ENCODE results near the gene PCDHA1.
"Not testable (repeated sequence)": the region's sequence is repeated elsewhere in the genome, so short reads cannot be mapped to it uniquely, and the experiment has no call there.

PCDHA1 gene

GRCh38 chr5:140855772-140856674 is 70.1 kb downstream of the PCDHA1 start, which contains the start of gene PCDHA10:
PCDHA10 (plus strand) TSS chr5:140855897; CDS start chr5:140856049, 152 bp downstream.
- DNase-seq = no peak

GRCh38 chr5:140857177-140857986 is 71.4 kb downstream of the PCDHA1 start:
- DNase-seq = no peak

- no peak for DNase-seq
These were observed 72.0 kb downstream of the PCDHA1 start for GRCh38 chr5:140857987-140858240.

GRCh38 chr5:140862441-140863295 is 76.7 kb downstream of the PCDHA1 start:
- no peak for DNase-seq

- peak; percentile 7 for DNase-seq
These were observed 83.0 kb downstream of the PCDHA1 start, which contains the start of gene PCDHA11 for GRCh38 chr5:140868721-140869554. PCDHA11 (plus strand) TSS chr5:140868957; CDS start chr5:140869104, 147 bp downstream.

GRCh38 chr5:140869555-140869886 is 83.6 kb downstream of the PCDHA1 start:
- DNase-seq = no peak

GRCh38 chr5:140870221-140871201 is 84.6 kb downstream of the PCDHA1 start:
- no peak for DNase-seq

- peak; percentile 3 for DNase-seq
These were observed 89.4 kb downstream of the PCDHA1 start, which contains the start of gene PCDHA12 for GRCh38 chr5:140875085-140876065. PCDHA12 (plus strand) TSS chr5:140875308; CDS start chr5:140875473, 165 bp downstream.

GRCh38 chr5:140876541-140877261 is 90.8 kb downstream of the PCDHA1 start:
- DNase-seq = not testable (repeated sequence)

GRCh38 chr5:140877262-140877581 is 91.3 kb downstream of the PCDHA1 start:
- no peak for DNase-seq

- DNase-seq = no peak
These were observed 96.1 kb downstream of the PCDHA1 start, which contains the start of gene PCDHA13 for GRCh38 chr5:140881889-140882590. PCDHA13 (plus strand) TSS chr5:140882124; CDS start chr5:140882269, 145 bp downstream.

- DNase-seq = peak; percentile 6
These were observed 96.6 kb downstream of the PCDHA1 start for GRCh38 chr5:140882591-140882899.

GRCh38 chr5:140883373-140883772 is 97.4 kb downstream of the PCDHA1 start:
- DNase-seq = no peak

- no peak for DNase-seq
These were observed 98.2 kb downstream of the PCDHA1 start for GRCh38 chr5:140883927-140884697.

GRCh38 chr5:140916325-140916724 is 130.4 kb downstream of the PCDHA1 start:
- no peak for DNase-seq

GRCh38 chr5:140923601-140924000 is 137.7 kb downstream of the PCDHA1 start:
- DNase-seq = no peak

- no peak for DNase-seq
These were observed 140.0 kb downstream of the PCDHA1 start, which contains the start of gene PCDHAC1 for GRCh38 chr5:140925806-140926442. PCDHAC1 (plus strand) TSS chr5:140926299; CDS start chr5:140926893, 594 bp downstream.
